ENCODE results near the gene PRXL2B. TPM values are rescaled to one million over a fixed set of nuclear protein-coding genes. Genes with fewer than 3 reads are reported as not detected.

Gene PRXL2B
- total RNA-seq, 1 experiment from 2014 or later, result 40.7 TPM

- H3K4me2 ChIP-seq (ENCODE audit: insufficient read depth, insufficient read length, low read length), result no peak overlapping the region
- H4K20me1 ChIP-seq (ENCODE audit: control insufficient read depth, insufficient read depth, insufficient read length), result no peaks in the 10 kb centered on the region
- H3K36me3 Mint-ChIP-seq (ENCODE audit: insufficient read depth in 1 of 3, low read depth in 3 of 3), result no peaks in the 10 kb centered on the region
- no peak overlapping the region for H2BK12ac ChIP-seq (ENCODE audit: insufficient read length, low read depth, low read length)
- no peak overlapping the region for H3K4me3 Mint-ChIP-seq
- no peaks in the 10 kb centered on the region for H3K9me3 ChIP-seq (ENCODE audit: control insufficient read depth, low read depth, low read length)
- H2AK5ac ChIP-seq (ENCODE audit: insufficient read length, low read length), result no peak overlapping the region
- H3K56ac ChIP-seq (ENCODE audit: insufficient read length, low read depth, low read length), result no peak overlapping the region
- H3K27me3 ChIP-seq (ENCODE audit: insufficient read depth, low read length), result no peaks in the 10 kb centered on the region
- H3K9ac ChIP-seq (ENCODE audit: extremely low read depth, insufficient read length, low read length), result no peak overlapping the region
- H3T11ph ChIP-seq (ENCODE audit: low read length), result no peak overlapping the region
- H2AFZ ChIP-seq (ENCODE audit: low read length), result no peak overlapping the region
- no peaks in the 10 kb centered on the region for H3K4me1 ChIP-seq (ENCODE audit: insufficient read depth, low read length)
- no CpG with 5 or more reads among the region's 19 CpGs for WGBS (ENCODE audit: extremely low coverage, insufficient read length, low lambda C conversion rate)
- H2BK120ac ChIP-seq (ENCODE audit: low read depth, low read length, poor library complexity, severe bottlenecking), result no peak overlapping the region
- no peaks in the 10 kb centered on the region for H3K4me1 Mint-ChIP-seq
- no peak overlapping the region for H4K8ac ChIP-seq (replicated peaks; ENCODE audit: insufficient read length, low read depth, low read length)
- H3K18ac ChIP-seq (ENCODE audit: insufficient read length, low read depth, low read length), result no peak overlapping the region
- peaks cover 0 to 4% of the 10 kb centered on the region in 2 experiments; a peak in 1 of 5 replicates for H3K9me3 Mint-ChIP-seq
- no peak overlapping the region for H4K91ac ChIP-seq (ENCODE audit: insufficient read length, low read depth, low read length)
- no peaks in the 10 kb centered on the region for H3K23me2 ChIP-seq (ENCODE audit: insufficient read length, low read depth, low read length, poor library complexity, severe bottlenecking)
- H3K27ac Mint-ChIP-seq, result no peak overlapping the region
- H3K4ac ChIP-seq (ENCODE audit: low read depth, low read length), result no peak overlapping the region
- H3K27me3 Mint-ChIP-seq (ENCODE audit: low read depth), result peaks cover 19% of the 10 kb centered on the region
- no peak overlapping the region for H3K27ac ChIP-seq (ENCODE audit: insufficient read length, low read depth, low read length)
- TF ChIP-seq, protein P1, sequence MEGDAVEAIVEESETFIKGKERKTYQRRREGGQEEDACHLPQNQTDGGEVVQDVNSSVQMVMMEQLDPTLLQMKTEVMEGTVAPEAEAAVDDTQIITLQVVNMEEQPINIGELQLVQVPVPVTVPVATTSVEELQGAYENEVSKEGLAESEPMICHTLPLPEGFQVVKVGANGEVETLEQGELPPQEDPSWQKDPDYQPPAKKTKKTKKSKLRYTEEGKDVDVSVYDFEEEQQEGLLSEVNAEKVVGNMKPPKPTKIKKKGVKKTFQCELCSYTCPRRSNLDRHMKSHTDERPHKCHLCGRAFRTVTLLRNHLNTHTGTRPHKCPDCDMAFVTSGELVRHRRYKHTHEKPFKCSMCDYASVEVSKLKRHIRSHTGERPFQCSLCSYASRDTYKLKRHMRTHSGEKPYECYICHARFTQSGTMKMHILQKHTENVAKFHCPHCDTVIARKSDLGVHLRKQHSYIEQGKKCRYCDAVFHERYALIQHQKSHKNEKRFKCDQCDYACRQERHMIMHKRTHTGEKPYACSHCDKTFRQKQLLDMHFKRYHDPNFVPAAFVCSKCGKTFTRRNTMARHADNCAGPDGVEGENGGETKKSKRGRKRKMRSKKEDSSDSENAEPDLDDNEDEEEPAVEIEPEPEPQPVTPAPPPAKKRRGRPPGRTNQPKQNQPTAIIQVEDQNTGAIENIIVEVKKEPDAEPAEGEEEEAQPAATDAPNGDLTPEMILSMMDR (conservative IDR thresholded peaks at IDR 0.05), result no peak
- H4K5ac ChIP-seq (ENCODE audit: insufficient read length, low read depth, low read length), result no peak overlapping the region
- H3K79me2 ChIP-seq (ENCODE audit: insufficient read depth, low read length), result no peaks in the 10 kb centered on the region
- no peak for DNase-seq
- no peak overlapping the region for H2BK20ac ChIP-seq (ENCODE audit: low read depth, low read length, poor library complexity, severe bottlenecking)
- H3K79me1 ChIP-seq (ENCODE audit: insufficient read depth, low read depth, low read length, poor library complexity, severe bottlenecking), result no peaks in the 10 kb centered on the region
- no peak overlapping the region for H2BK15ac ChIP-seq (ENCODE audit: low read depth, low read length)
- H2BK5ac ChIP-seq (ENCODE audit: insufficient read length, low read length), result no peak overlapping the region
- no peak overlapping the region for H3K23ac ChIP-seq (ENCODE audit: insufficient read length, low read depth, low read length)
- H3K14ac ChIP-seq (ENCODE audit: insufficient read depth, low read length), result no peak overlapping the region
These were observed 17.7 kb downstream of the PRXL2B start for GRCh38 chr1:2604156-2604843.
